SKM-1 treated with dmso at 0.1 percent for 144 hours (cell line): ENCODE measurements around the gene TP53BP2.
"Not testable (repeated sequence)": the region's sequence is repeated elsewhere in the genome, so short reads cannot be mapped to it uniquely, and the experiment has no call there.

Experiments used
- DNase-seq: peaks from one replicate; lab custom pipeline; 2025; ENCODE audit not compliant: unreplicated experiment; lab: John Stamatoyannopoulos, UW

TP53BP2 gene

DNA sequence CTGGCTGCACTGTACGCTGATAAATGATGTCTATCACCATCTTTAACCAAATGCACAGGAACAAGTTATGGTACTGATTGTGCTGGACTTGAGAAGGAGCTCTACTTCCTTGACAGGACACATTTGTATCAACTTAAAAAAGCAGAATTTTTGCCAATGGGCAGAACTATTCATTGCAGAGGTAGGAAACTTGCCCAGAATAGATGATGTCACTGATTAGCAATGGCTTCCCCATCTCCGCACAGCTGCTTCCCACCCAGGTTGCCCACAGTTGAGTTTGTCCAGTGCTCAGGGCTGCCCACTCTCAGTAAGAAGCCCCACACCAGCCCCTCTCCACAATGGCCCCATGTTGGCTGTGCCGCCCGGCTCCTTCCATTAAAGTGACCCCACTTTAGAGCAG, 100.0 kb downstream of the TP53BP2 start:
- DNase-seq, result no peak

DNA sequence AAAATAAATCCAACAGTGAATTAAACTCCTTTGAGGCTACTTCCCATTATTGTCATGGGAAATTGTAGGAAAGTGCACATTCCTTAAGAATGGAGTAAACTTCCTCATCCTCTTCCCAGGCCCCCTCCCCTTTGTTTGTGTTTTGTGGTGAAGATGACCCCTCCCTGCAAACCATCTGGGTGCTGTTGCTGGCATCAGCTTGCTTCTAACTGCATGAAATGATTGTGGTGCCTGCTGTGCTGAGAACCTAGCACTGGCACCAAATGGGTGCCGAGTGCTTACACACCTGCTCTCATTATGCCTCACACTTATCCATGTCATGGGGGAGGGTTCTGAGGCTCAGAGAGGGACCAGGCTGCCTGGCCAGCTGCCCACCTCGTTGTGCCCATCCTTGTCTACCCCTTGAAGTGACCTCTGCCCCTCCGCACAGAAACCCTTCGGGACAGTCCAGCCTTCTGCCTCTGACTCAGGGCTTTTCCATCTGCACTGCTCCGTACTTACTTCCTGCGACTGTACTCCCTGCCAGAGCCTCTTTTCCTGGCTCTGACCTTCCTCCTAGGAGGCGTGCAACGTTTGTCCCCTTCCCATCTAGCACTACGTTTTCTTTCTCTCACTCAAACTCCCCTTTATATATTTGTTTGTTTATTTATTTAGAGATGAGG, 102.8 kb downstream of the TP53BP2 start:
- no peak for DNase-seq

DNA sequence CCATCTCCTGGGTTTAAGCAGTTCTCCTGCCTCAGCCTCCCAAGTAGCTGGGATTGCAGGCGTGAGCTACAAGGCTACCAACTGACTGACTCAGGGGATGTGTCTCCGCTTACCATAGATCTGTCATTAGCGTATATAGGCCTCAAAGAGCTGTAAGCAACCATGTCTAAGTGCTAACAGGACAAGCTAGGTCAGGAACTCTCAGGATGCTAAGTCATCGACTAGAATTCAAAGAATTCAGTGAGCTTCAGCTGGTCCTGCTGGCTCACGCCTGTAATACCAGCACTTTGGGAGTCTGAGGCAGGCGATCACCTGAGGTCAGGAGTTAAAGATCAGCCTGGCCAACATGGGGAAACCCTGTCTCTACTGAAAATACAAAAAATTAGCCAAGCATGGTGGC, 103.9 kb downstream of the TP53BP2 start:
- no peak for DNase-seq

DNA sequence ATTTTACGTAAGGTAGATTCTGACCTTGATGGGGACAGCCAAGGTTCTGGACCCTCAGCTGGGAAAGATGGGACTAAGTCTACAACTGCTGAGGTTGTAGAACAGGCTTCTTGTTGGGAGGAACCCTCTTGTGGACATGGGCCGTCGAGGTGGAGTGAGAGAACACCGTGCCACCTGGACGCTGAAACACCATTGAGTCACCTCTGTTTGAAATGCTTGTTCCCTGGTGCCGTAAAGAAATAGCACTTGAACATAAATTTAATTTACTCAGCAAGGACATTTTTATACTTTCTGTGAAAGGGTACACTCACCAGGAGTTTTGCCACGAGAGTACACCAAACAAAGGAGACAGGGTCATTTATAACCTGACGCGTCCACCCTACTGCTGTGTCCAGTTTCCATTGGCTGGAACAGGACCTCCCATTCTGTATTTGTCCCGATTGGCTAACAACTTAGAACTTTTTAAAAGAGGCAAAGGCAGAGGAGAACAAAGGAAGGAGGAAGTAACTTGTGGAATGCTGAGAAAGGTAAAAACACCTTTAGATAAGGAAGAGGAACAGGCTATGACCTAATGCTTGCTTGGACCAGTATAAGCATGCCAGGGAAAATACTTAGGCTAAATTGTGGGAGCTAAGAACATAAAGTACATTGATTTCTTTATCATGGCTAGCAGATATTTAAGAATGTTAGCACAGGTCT, 105.6 kb downstream of the TP53BP2 start:
- DNase-seq, result not testable (repeated sequence)

DNA sequence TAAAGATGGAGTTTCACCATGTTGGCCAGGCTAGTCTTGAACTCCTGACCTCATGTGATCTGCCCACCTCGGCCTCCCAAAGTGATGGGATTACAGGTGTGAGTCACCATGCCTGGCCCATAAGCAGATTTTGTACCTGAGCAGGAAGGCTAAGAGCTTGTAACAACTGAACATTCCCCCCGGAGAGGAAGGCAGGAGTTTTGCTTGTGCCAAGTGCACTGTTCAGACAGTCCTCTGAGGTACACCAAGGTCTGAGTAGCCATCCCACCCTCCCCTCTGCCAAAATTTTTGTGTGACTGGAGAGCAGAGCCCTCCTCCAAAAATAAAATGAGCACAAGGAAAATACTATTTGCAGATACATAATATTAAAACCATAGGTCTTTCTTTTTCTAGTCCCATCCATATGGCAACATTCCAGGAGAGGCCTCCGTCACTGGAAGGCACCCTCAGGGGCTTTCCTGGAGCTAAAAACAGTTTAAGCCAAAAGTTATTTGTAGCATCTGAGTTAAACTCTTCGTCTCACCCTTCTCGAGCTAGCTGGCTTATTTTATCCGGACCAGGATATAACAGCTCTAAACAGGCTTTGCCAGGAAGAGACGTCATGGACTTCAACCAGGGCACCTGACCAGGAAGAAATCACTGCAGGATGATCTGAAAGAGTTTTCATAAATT, 106.2 kb downstream of the TP53BP2 start:
- DNase-seq, result no peak

DNA sequence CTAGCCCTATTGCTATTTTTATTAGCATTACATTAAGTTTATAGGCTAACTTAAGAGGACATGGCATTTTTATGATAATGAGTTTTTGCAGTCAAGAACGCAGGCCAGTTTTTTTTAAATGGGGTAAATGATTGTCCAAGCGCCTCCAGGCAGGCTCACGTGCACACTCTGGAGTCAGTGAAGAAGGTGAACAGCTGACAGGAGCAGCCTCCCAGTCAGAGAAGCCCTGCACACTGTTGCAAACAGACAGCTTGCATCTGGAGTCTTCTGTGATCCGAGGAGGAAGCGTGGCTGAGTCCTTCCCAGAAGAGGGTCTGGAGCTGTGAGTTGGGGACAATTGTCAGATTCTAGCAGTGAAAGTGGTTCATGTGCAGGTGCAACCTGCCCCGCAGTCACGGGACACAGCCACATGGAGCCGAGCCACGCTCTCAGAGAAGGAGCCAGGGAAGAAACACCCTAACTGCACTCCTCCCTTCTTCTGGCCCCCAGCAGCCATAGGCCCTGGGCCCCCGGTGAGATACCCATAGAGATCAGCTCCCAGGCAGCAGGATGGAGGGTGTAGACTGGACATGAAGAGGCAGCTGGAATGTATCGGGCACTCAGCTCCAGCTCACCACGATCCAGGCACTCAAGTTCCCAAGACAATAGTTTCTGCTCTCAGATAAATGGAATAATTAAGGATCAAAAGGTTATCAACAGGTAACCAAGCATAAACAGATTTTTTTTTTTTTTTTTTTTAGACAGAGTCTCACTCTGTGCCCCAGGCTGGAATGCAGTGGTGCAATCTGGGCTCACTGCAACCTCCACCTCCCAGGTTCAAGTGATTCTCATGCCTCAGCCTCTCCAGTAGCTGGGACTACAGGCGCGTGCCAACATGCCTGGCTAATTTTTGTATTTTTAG, 107.0 kb downstream of the TP53BP2 start:
- no peak for DNase-seq

DNA sequence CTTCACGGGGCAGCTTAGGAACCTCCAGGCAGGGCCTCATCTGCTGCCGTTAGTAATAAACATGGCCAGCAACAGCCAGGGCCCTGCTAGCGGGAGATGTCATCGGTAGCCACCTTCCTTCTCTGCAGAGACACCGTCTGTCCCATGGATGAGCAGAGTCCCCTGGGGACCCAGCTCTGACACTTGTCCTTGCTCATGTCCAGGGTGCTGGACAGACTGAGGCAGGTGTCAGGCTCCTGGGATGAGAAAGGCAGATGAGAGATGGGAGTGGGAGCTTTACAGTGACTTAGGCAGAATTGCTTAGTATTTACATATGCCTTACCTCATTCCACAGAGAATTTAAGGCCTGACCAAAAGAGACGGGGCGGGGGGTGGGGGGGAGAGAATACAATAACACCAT, 108.4 kb downstream of the TP53BP2 start:
- DNase-seq, result no peak

DNA sequence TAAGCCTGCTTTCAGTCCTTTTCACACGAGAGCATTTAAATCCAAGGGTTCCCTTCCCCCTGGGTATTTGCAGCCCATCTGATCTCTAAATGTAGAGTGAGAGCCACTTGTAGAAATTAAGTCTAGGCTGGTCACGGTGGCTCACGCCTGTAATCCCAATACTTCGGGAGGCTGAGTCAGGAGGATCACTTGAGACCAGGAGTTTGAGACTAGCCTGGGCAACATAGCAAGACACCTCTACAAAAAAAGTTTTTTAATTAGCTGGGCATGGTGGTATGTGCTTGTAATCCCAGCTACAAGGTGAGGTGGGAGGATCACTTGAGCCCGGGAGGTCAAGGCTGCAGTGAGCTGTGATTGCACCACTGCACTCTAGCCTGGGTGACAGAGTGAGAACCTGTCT, 109.1 kb downstream of the TP53BP2 start:
- not testable (repeated sequence) for DNase-seq

DNA sequence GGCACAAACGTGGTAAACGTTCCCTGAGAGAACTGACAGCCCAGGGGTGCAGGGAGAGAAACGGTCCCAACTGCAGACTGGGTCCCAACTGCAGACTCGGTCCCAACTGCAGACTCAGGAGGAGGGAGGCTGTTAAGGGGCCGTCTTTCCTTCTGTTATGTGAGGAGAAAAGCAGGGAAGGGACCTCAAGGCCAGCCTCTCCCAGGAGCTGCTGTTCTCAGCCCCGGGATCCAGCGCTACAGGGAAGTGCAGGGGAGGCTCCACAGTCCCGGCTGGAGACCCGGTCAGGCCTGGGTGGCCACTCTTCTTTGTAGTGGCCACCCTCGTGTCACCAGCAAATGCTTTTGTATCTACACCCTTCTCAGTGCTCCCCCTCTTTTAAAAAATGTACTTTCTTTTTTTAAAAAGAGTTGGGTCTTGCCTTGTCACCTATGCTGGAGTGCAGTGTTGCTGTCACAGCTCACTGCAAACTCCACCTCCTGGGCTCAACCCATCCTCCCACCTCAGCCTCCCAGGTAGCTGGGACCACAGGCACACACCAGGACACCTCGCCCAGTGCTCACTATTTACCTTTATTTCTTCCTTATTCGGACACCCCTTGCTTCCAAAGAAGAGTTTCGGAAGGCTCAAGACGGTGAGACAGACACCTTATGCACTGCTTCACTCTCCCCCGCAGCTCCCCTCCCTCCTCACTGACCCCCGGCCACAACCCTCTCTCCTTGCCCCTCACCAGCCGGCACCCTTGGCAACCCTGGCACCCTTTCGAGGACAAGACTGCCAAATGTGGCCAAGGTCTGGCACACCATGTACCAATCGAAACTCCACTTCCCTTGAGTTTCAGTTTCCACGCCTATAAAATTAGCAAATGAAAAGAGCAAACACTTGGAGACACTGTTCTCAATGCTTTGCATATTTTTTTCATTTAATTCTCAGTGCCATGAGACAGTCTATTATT, 111.6 kb downstream of the TP53BP2 start:
- no peak for DNase-seq

DNA sequence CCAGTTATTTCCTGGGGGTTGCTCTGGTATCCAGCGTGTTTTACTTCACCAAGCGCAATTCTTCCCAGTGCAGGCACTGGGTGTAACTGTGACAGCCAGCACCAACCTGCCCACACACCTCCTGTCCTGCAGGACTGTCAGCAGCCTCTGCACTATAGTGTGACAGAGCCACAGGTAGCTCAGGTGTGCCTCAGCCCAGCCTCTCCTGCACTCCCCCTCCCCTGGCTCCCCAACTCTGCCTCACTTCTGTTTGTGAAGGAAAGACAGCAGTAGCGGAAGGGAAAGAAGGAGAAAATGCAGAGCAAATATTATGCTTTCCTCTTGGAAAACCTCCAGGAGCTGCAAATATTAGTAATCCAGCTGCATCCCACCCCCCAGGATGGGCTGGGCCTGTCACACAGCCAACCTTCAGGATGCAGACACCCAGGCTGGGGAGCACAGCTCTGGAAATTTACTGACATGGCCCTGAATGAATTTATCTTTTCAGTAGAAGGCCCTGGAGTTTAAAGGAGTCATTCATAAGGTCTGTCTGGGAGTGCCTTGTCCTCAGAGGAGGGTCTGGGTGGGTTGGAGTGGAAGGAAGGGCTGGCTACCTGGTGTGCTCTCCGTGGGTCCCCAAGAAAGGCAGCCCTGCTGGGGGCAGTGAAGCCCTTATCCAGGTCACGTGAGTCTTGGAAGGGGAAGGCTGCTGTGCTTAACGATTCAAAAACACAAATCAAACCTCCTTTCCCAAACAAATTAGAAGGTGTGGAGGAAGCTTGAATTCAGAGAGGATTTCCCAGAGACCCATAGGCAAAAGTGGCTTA, 112.6 kb downstream of the TP53BP2 start:
- DNase-seq, result no peak

DNA sequence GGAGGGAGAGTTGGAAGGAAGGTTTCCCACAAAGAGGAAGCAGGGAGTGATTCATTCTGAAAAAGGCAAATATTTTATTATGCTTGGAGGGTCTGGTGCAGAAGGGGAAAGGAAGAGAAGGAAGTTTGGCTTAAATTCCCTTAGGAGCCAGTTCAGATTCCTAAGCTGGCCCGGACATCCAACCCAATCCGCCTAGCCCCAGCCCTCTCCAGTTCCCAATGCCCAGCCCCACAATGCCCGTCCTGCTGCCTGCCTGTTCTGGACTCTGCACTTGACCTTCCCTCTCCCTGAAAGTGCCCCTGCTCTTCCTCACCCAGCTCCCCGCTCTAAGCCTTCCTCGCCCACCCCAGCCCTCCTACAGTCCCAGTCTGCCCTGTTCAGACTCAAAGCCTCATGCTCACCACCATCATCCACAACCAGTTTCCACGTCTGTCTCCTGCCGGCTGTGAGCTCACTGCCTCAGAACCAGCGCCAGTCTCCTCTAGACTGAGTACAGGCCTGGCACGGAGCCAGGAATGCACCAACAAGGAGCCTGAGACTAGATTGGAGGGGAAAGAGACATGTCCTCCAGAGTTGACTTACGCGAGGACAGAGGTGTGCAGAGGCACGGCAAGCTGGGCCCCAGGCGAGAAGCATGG, 114.5 kb downstream of the TP53BP2 start:
- no peak for DNase-seq

DNA sequence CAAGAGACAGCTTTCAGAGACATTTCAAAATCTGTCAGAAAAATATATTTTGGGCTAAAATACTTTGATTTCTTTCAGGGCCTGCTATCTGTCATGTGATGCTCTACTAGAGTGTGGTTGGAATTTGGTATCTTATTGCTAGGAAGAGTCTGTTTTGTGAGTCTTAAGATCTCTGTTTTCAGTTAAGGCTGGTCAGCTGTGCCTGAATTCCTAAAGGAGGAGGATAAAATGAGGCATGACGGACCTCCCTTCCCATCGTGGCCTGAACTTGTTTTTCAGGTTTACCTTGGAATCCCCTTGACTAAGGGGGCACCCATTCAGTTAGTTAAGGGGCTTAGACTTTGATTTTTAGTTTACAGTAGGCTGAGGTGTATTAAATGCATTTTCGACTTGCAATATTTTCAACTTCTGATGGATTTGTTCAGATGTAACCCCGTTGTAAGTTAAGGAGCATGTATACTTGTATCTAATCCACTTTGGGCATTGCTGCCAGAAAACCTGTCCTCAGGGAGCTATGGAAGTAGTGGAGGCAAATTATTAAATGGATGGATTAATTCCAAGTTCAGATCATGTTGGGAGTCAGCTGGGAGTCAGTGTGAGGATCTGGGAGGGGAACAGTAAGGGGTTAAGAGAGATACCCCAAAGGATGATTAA, 115.1 kb downstream of the TP53BP2 start:
- DNase-seq, result no peak

DNA sequence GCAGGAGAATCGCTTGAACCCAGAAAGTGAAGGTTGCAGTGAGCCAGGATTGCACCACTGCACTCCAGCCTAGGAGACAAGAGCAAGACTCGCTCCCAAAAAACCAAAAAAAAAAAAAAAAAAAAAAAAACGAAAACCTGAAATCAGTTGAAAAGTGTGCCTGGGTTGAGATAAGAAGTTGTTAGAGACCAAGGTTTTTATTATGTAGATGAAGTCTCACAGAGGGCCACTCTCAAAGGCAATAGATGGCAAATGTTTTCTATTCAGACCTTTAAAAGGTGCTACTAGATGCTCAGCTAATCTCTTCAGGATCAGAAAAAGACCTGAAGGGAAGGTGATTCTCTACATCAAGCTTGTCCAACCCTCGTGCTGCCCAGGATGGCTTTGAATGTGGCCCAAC, 115.8 kb downstream of the TP53BP2 start:
- DNase-seq, result no peak
